GM21529 (cell line): Measurements from ENCODE around the gene TERT.
"Not testable (repeated sequence)": the region's sequence is repeated elsewhere in the genome, so short reads cannot be mapped to it uniquely, and the experiment has no call there.

Experiments
- ATAC-seq: cut with Tn5 transposase; IDR thresholded peaks from one replicate; pipeline ENCODE4 v1.9.1; 2021; ENCODE audit not compliant: unreplicated experiment

TERT gene

GRCh38 chr5:1294835-1295649 lies at the start of gene TERT:
Gene TERT (minus strand): TSS chr5:1295068. CDS start chr5:1294989, 79 bp downstream.
- ATAC-seq = no peak

GRCh38 chr5:1343931-1344901 lies 49.3 kb upstream of the TERT start:
- peak; percentile 15 for ATAC-seq

GRCh38 chr5:1343315-1343751 lies 48.5 kb upstream of the TERT start:
- ATAC-seq = no peak

GRCh38 chr5:1342711-1343110 lies 47.8 kb upstream of the TERT start:
- not testable (repeated sequence) for ATAC-seq

- ATAC-seq = no peak
These were observed 47.4 kb upstream of the TERT start for GRCh38 chr5:1342268-1342667.

GRCh38 chr5:1341863-1342262 lies 47.0 kb upstream of the TERT start:
- ATAC-seq = no peak

- not testable (repeated sequence) for ATAC-seq
These were observed 44.9 kb upstream of the TERT start for GRCh38 chr5:1339818-1340210.

- ATAC-seq = not testable (repeated sequence)
These were observed 44.4 kb upstream of the TERT start for GRCh38 chr5:1339139-1339817.

GRCh38 chr5:1338506-1339070 lies 43.7 kb upstream of the TERT start:
- ATAC-seq = no peak

- no peak for ATAC-seq
These were observed 43.3 kb upstream of the TERT start for GRCh38 chr5:1338196-1338490.

- ATAC-seq = no peak
These were observed 42.8 kb upstream of the TERT start for GRCh38 chr5:1337489-1338195.

- no peak for ATAC-seq
These were observed 42.1 kb upstream of the TERT start for GRCh38 chr5:1336749-1337488.

- no peak for ATAC-seq
These were observed 41.3 kb upstream of the TERT start for GRCh38 chr5:1336106-1336561.

GRCh38 chr5:1335540-1336095 lies 40.8 kb upstream of the TERT start:
- ATAC-seq = no peak

- ATAC-seq = no peak
These were observed 40.1 kb upstream of the TERT start for GRCh38 chr5:1334831-1335539.

GRCh38 chr5:1333986-1334385 lies 39.1 kb upstream of the TERT start:
- ATAC-seq = no peak

- not testable (repeated sequence) for ATAC-seq
These were observed 38.4 kb upstream of the TERT start for GRCh38 chr5:1333286-1333685.

GRCh38 chr5:1332461-1333001 lies 37.7 kb upstream of the TERT start:
- ATAC-seq = no peak
